Measurements from ENCODE around the gene LEFTY1. TPM values are rescaled to one million over a fixed set of nuclear protein-coding genes. Genes with fewer than 3 reads are reported as not detected.

Gene LEFTY1
- total RNA-seq, 1 donor from 2014 or later: not detected

DNA sequence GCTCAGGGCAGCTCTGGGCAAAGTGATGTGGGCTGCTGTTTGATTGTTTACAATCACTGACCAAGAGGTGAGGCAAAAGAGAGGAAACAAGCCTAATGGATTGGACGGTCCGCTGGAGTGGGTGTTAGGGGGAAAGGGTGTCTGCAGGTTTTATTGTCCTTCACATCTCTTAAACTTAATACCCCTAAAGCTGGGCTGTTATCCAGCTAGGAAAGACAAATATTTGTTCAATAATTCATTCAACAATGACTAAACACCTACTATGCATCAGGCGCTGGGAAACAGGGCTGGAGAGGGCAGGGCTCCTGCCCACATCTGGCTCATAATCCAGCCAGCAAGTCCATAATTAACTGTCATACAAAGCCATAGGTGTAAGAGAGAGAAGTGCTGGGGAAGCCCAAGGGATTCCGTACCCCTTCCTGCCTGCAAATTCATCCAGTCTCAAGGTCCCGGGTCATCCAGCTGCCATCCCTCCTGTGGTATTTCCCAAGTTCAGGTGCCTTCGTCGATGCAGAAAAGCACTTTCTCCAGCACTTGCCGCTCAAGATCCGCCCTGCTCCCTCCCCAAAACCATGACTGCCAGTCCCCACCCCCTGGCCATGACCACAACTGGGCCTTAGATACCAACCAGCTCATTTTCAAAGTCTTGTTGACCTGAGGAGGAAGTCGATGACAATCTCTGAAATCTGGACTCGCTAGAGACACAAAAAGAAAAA lies 17.4 kb downstream of the LEFTY1 start:
- no peak for DNase-seq

DNA sequence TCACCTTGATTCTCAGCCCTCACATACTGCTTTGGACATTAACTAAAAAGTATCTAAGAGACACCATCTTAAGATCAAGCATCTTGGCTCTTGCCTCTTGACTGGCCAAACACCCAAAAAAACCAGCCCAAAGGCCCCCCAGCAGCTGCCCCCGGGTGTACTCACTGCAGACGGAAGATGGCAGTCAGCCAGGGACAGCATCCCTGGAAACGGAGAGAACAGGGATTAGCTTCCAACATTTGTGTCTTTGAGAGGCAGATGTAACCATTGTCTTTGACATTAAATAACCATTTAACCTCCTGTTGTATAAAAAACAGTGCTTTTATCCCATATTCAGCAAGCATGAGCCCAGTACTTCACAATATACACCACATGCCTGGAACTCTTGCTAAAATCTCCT lies 18.0 kb downstream of the LEFTY1 start:
- peak; percentile 28 for DNase-seq

- DNase-seq: no peak
Measured at GRCh38 chr1:225868631-225869330, 20.2 kb downstream of the LEFTY1 start.

- DNase-seq: no peak
Measured at GRCh38 chr1:225866981-225867380, 22.0 kb downstream of the LEFTY1 start.

GRCh38 chr1:225866061-225866837 lies 22.7 kb downstream of the LEFTY1 start:
- no peak for DNase-seq

DNA sequence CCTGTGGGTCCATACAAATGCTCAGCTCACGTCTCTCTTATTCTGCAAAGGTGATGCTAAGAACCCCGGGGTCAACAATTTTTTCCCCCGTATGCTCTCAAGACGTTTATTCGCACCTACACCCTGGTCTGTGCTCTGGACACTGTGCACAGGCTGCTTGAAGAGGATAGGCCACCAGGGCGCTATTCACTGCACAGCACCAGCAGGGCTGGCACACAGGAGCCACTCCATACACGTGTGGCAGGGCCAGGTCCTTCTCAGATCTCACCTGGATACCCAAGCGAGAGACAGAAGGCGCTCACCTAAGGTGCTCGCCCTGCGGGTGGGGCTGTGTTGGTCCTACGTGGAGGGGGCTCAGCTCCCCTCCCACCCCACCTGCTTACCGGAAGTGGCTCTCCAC lies 23.4 kb downstream of the LEFTY1 start:
- DNase-seq: no peak

DNA sequence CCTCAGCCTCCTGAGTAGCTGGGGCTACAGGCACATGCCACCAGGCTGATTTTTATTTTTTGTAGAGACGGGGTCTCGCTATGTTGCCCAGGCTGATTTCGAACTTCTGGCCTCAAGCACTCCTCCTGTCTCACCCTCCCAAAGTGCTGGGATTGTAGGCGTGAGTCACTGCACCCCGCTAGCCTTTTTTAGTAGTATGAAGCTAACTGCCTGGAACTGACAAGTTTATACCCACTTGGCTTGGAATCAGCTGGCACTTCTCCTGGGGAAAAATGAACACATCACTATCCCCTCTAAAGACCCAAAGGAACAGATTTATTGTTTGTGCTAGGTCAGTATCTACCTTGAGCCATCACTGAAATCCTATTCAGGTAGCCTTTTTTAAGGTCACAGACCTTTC lies 25.8 kb downstream of the LEFTY1 start:
- no peak for DNase-seq

DNA sequence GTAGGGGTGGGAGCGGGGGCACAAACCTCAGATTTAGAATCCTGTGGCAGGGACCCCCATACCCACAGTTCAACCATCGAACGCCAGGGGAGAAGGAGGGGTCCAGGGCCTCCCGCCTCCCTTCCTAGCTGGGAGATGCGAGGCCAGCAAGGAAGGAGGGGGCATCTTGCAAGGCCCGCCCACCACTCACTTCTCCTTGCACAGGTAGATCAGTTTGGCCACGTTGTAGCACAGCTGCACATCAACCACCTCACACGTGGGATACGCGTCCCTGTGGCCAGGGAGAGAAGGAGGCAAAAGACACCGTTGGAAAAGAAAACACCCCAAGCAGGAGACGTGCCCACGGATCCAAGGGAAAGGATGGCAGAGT lies 26.4 kb downstream of the LEFTY1 start:
- DNase-seq: no peak

DNA sequence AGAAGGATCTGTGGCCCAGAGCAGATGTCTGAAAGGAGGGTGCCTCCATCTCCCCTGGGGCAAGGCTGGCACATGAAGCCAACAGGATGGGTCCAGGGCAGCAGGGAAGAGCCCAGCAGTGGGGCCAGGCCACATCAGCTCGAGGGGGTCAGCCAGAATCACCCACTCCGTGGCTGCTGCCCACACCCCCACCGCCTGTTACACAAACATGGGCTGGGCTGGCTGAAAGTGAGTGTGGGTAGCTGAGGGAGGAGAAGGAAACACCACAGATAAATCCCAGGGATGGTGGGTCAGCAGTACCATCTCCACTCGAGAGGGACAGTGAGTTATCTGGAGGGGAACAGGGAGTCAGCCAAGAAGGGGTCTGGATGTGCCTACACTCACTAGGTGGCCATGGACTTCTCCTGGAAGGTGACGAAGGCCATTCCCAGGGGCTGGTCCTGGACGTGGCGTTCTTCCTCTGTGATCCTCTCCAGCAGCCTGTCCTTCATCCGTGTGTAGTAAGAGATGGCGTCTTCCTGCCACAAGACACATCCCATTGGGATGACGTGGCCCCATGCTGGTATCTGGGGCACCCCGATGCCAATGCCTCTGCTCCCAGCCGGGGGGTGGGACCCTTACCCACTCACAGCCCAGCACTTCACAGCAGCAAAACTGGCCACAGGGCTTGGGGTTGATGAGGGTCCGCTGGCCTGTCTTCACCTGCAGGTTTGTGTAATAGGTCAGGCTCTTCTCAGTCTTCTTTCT lies 26.9 kb downstream of the LEFTY1 start:
- DNase-seq: no peak

- DNase-seq: no peak
Measured at GRCh38 chr1:225860876-225861441, 28.0 kb downstream of the LEFTY1 start.

DNA sequence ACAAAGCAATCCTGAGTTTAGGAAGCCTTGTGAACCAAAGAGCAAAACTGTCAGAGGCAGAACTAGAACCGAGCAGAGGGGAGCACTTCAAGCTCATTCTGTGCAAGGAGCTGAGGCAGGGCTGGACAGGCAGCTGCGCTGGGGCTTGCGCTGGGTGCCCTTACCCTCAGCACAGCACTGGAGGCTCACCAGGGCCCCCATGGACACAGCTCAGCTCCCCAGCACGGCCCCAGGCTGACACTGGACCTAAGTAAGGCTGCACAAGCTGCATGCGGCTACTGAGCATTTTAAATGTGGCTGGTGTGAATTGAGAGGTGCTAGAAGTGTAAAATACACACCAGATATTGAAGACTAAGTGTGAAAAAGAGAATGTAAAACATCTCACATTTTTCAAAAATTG lies 28.8 kb downstream of the LEFTY1 start:
- DNase-seq: no peak

DNA sequence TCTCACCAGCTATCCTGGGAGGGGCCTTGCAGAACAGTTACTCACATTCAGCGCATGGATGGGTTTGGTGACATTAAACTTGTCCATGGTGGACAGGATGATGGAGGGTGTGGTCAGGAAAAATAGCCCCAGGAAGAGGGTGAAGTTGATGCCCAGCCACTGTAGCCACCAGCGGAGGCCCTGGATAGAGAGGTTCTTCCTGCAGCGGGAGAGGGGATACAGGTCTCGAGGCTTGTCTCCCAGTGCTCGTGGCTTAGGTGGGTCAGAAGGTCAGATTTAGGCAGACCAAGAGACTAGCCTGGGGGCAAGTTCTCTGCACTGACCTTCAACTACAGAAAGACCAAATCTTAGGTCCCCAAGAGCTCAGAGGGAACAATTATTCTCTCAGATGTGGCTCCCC lies 29.8 kb downstream of the LEFTY1 start:
- DNase-seq: no peak

DNA sequence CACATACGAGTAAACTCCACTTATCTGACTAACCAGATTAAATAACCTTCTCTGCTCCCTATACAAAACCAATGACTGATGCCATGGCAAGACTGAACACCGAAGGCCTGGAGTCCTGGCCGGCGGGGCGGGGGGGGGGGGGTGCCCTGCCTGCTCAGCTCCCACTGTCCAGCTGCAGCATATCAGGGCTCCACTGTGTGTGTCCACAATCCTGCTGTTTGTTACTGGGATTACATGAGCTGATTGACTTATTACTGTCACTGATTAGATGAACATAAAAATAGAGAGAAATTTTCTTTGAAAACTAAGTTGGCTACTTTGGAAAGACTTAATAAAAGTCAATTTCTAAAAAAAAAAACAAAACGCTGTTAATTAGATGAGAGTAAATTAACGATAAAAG lies 31.7 kb downstream of the LEFTY1 start:
- no peak for DNase-seq

DNA sequence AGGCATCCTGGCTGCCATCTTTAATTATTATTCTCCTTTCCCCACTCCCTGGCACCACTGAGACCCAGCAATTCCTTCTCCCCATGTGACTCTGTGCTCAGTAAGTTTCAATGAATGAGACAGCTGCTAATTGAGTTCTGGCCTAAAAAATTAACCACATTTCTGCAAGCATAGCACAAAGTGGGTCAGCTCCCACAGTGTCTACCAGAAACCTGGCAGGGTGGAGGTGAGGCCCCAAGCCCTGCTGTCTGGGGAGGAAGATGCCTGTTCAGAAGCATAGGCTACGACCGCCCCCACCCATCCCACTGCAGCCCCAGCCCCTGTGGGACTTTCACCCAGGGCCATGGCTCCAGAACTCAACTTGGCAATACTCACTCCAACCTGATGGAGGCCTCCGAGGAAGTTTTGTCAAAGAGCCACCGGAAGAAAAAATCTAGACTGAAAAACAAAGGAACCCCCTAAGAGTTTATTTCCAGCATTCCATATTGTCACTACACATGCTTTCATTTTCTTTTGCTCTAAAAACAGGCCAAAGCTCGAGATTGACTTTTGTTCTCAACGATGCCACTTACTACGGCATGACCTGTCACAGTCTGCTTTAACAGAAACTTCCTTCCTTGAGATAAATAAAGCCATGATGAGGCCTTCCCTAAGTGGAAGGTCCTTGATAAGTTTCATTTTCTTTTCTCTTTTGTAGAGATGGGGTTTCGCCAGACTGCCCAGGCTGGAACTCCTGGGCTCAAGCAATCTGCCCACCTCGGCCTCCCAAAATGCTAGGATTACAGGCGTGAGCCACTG lies 33.2 kb downstream of the LEFTY1 start:
- DNase-seq: no peak

DNA sequence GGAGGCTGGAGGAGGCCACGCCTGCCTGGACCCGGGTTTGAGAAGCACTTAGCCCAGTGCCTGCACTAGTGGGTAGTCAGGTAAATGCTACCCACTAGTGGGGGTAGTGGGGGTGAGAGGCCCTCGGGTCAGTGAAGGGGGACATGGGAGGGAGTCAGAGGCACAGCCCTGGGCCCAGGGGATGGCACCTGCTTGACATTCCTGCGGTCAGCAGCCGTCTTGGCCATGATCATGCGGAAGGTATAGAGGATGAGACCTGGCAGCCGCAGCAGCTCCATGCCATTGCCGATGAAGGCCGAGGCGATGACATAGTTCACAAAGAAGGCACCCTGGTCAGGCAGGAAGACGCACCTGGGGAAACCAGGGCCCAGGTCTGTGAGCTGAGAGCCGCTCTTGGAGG lies 35.5 kb downstream of the LEFTY1 start:
- no peak for DNase-seq

DNA sequence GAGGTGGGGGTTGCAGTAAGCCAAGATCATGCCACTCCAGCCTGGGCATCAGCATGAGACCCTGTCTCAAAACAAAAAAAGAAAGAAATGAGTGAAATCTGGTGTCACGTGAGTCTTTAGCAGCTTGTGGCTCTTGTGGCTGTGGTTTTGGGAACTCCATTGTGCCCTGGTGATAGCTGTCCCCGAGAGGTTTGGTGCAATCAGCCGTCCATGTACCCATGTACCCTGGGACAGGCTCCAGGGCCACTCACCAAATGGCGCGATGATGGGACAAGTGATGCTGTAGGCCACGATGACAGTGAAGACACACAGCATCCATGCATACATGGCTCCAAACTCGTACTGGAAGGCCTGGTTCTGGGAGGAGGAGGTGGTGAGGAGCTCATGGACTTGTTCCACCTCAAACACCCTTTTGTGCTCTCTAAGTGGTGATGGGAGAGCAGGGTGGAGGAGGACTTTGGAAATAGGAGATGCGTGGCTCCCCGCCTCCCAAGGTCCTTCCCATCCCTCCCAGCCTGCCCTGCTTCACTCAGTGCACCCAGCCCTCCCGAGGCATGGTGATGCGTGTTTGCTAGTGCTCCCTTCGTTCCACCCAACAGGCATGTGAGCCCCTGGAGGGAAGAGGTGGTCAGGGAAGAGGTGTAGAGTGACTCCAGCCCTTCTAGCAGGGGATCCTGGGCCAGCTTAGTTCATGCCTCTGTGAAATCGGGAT lies 36.4 kb downstream of the LEFTY1 start:
- DNase-seq: no peak

- DNase-seq: no peak
Measured at GRCh38 chr1:225851805-225852204, 37.1 kb downstream of the LEFTY1 start.

GRCh38 chr1:225850370-225850769 lies 38.6 kb downstream of the LEFTY1 start:
- no peak for DNase-seq

GRCh38 chr1:225849925-225850324 lies 39.0 kb downstream of the LEFTY1 start:
- DNase-seq: no peak
